B cell (primary cell): ENCODE measurements around the gene AOC1. TPM values are rescaled to one million over a fixed set of nuclear protein-coding genes. Genes with fewer than 3 reads are reported as not detected.

Source experiments
- ATAC-seq: fragments of 200-7000 bp; cut with Tn5 transposase; one replicate; pipeline ENCODE4 v1.10.0; 2021; ENCODE audit warnings: low read depth, mild to moderate bottlenecking, moderate number of reproducible peaks, moderate library complexity
- CTCF ChIA-PET: fragments of 350-600 bp; sonication (Branson Sonifier 250); formaldehyde crosslinking; loops from one replicate; lab custom pipeline; 2021; ENCODE audit warnings: antibody characterized with exemption, inconsistent platforms; lab: Charles Lee
- POLR2A ChIA-PET: fragments of 350-600 bp; sonication (Branson Sonifier 250); formaldehyde crosslinking; loops from one replicate; lab custom pipeline; 2021; ENCODE audit warnings: antibody characterized with exemption; lab: Charles Lee
- DNase-seq: peaks from one replicate; pipeline ENCODE4 v3.0.0; 2013
- H2AFZ ChIP-seq: 2 replicates; pipeline ENCODE4 v1.6.1; 2012; ENCODE audit warnings: mild to moderate bottlenecking, low read depth, low read length; ENCODE audit not compliant: insufficient read depth, poor library complexity, severe bottlenecking
- H3K27ac ChIP-seq, 2 donors: 1 replicate in 1 of 2; 2 replicates in 1 of 2; pipeline ENCODE4 v1.5.1; 2012 to 2013; ENCODE audit warnings: low read length in 2 of 2, mild to moderate bottlenecking in 2 of 2, moderate library complexity in 1 of 2
- H3K27me3 ChIP-seq, 4 experiments: fragments of 200-600 bp in 1 of 4; sonication (generic) in 1 of 4; replicated peaks in 1 of 4; 1 replicate in 2 of 4; 2 replicates in 2 of 4; pipeline versions ENCODE4 v1.6.1 to v1.7.0; 2013 to 2016; ENCODE audit warnings: low read length in 3 of 4, mild to moderate bottlenecking in 2 of 4, mixed read lengths in 1 of 4, moderate library complexity in 1 of 4; ENCODE audit not compliant: insufficient read depth in 4 of 4, control insufficient read depth in 3 of 4; ENCODE audit errors: control extremely low read depth in 1 of 4
- H3K36me3 ChIP-seq, 2 experiments: replicated peaks in 1 of 2; 1 replicate in 1 of 2; 2 replicates in 1 of 2; pipeline versions ENCODE4 v1.6.1 to v1.7.1; 2013; ENCODE audit warnings: low read length in 1 of 2; ENCODE audit not compliant: insufficient read depth in 2 of 2, control insufficient read depth in 1 of 2; ENCODE audit errors: control extremely low read depth in 1 of 2, extremely low read depth in 1 of 2
- H3K4me1 ChIP-seq, 2 donors: fragments of 200-600 bp in 1 of 2; sonication (generic) in 1 of 2; 1 replicate in 1 of 2; 2 replicates in 1 of 2; pipeline versions ENCODE4 v1.5.1 to v1.6.1; 2013 to 2017; ENCODE audit warnings: low read length in 2 of 2; ENCODE audit not compliant: control insufficient read depth in 2 of 2, insufficient read depth in 2 of 2
- H3K4me2 ChIP-seq: replicated peaks from 2 replicates; pipeline ENCODE3; 2012; ENCODE audit warnings: mild to moderate bottlenecking, low read depth, low read length; ENCODE audit not compliant: poor library complexity, severe bottlenecking
- H3K4me3 ChIP-seq, 5 experiments: fragments of 200-600 bp in 1 of 5; sonication (generic) in 1 of 5; 1 replicate in 3 of 5; 2 replicates in 2 of 5; pipeline versions ENCODE4 v1.5.1 to v1.7.0; 2011 to 2016; ENCODE audit warnings: low read length in 4 of 5, mild to moderate bottlenecking in 4 of 5, low read depth in 2 of 5, control low read depth in 1 of 5, moderate library complexity in 1 of 5; ENCODE audit not compliant: insufficient read depth in 1 of 5; ENCODE audit errors: control extremely low read depth in 1 of 5, extremely low read depth in 1 of 5
- H3K79me2 ChIP-seq: fragments of 200-600 bp; sonication (generic); one replicate; pipeline ENCODE4 v1.6.0; 2016; ENCODE audit warnings: low read length; ENCODE audit not compliant: control insufficient read depth, insufficient read depth
- H3K9ac ChIP-seq: fragments of 200-600 bp; sonication (generic); 2 replicates; pipeline ENCODE4 v1.6.1; 2017; ENCODE audit warnings: mild to moderate bottlenecking, low read length, moderate library complexity
- H3K9me3 ChIP-seq, 3 donors: one replicate each; pipeline versions ENCODE4 v1.6.1 to v1.7.1; 2013; ENCODE audit warnings: low read length in 2 of 3; ENCODE audit not compliant: control insufficient read depth in 2 of 3, insufficient read depth in 1 of 3; ENCODE audit errors: control extremely low read depth in 1 of 3
- H4K20me1 ChIP-seq: 2 replicates; pipeline ENCODE4 v1.6.0; 2012; ENCODE audit warnings: mild to moderate bottlenecking, low read length; ENCODE audit not compliant: insufficient read depth, control insufficient read depth, poor library complexity, severe bottlenecking
- H3K27ac Mint-ChIP-seq: one replicate; pipeline ENCODE4 v1.8.0; 2021; ENCODE audit warnings: mixed read lengths
- H3K27me3 Mint-ChIP-seq: one replicate; pipeline ENCODE4 v1.8.0; 2021; ENCODE audit warnings: mixed read lengths
- H3K4me1 Mint-ChIP-seq: one replicate; pipeline ENCODE4 v1.8.0; 2021; ENCODE audit warnings: mixed read lengths
- H3K4me3 Mint-ChIP-seq: one replicate; pipeline ENCODE4 v1.8.0; 2021; ENCODE audit warnings: mixed read lengths
- H3K9me3 Mint-ChIP-seq: one replicate; pipeline ENCODE4 v1.8.0; 2022; ENCODE audit warnings: mixed read lengths; ENCODE audit not compliant: insufficient read depth
- EZH2 ChIP-seq: IDR thresholded peaks from 2 replicates; pipeline ENCODE4 v1.6.1; 2012; ENCODE audit warnings: borderline replicate concordance, low read depth, mild to moderate bottlenecking, moderate library complexity, low read length; ENCODE audit not compliant: insufficient read depth, poor library complexity, severe bottlenecking
- WGBS: methylation state at CpG from one replicate; pipeline ENCODE4 v1.1.5; 2013; ENCODE audit warnings: missing lambda C conversion rate; ENCODE audit not compliant: insufficient coverage; 5-methylcytosine and 5-hydroxymethylcytosine counted together
- intact Hi-C: fragments of 100-400 bp; cut with micrococcal nuclease; formaldehyde crosslinking; loops from one replicate; pipeline ENCODE4 v1.10.0; 2022
- polyA plus RNA-seq: library from polyadenylated mRNA; depleted of rRNA; stranded (reverse); fragments of >200 nt; gene quantifications from 2 replicates; pipeline ENCODE4 v1.2.3, GENCODE V29; 2012
- total RNA-seq, 2 donors: library from RNA; stranded (reverse); fragments of 120-200 nt in 1 of 2; gene quantifications; 1 replicate in 1 of 2; 2 replicates in 1 of 2; pipeline versions ENCODE4 v1.2.3 to v1.2.4, GENCODE V29; 2013 to 2022
- TF ChIP-seq, protein P1 (sequence below): fragments of 200-600 bp; IDR thresholded peaks from one replicate; pipeline ENCODE4 v1.8.0; 2022; ENCODE audit warnings: antibody characterized with exemption, mild to moderate bottlenecking

The AOC1 gene
- total and polyA plus RNA-seq, 2 donors (not counting 1 experiment from before 2014, with no cell fraction given): 0.07 TPM; not detected in 1

DNA sequence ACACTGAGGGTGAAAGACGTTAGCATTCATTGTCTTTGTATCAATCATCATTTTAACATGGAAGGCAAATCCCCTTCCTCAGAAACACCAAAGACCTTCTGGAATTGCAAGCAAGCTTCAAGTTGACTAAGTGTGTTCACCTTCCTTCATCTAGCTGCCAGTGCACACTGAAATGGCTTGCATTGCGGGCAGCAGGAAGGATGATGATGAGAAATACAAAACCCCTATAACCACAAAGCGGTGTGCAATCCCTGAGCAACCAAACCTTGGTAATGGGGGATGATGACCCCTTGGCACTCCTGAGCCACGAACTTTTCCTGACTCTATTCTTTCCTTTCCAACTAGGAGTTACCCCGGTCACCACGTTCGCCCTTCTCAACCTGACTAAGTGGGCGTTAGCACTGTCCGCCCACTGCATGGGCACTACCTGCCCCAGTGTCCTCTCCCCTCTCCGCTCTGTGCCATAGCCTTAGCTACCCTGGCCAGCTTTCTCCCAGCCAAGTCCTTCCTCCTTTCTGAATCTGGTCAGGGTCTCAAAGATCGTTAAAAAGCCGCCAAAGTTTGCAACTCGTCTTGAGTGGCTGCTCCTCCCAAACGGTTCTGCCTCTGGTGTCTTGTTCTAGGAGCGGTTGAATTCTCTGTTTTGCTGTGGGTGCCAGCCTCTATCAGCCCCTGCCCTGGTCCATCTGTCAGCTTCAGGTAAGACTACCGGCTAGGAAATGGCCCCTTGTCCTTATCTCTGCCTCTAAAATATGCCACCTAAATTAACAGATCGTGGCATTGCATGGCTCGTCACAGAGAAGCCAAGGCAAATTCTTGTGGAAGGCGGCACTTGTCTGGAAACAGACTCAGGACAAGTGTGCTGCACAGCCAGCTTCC, 586 bp upstream of the AOC1 start:
- Mint-ChIP-seq H3K4me1 (no peaks in the 10 kb centered on the region), H3K27ac (no peak overlapping the region), H3K9me3 (no peaks in the 10 kb centered on the region), H3K4me3 (no peak overlapping the region), H3K27me3 (peaks cover 33% of the 10 kb centered on the region)
- H3K79me2 ChIP-seq: no peaks in the 10 kb centered on the region
- no peaks in the 10 kb centered on the region for H3K9me3 ChIP-seq
- DNase-seq: no peak
- 79% methylated on average over 17 of the region's 19 CpGs for WGBS
- no peak overlapping the region for H3K27ac ChIP-seq
- no peak overlapping the region for H3K4me2 ChIP-seq
- H4K20me1 ChIP-seq: no peaks in the 10 kb centered on the region
- intact Hi-C loops: no loop called here
- no peak for ATAC-seq
- POLR2A ChIA-PET: no interaction called here
- no peaks in the 10 kb centered on the region for H3K4me1 ChIP-seq
- CTCF ChIA-PET: no interaction called here
- no peak overlapping the region for H2AFZ ChIP-seq
- H3K4me3 ChIP-seq: no peak overlapping the region
- H3K9ac ChIP-seq: no peak overlapping the region
- H3K27me3 ChIP-seq: peaks cover 0 to 9% (median 1%) of the 10 kb centered on the region in 4 experiments
- TF ChIP-seq, protein P1, sequence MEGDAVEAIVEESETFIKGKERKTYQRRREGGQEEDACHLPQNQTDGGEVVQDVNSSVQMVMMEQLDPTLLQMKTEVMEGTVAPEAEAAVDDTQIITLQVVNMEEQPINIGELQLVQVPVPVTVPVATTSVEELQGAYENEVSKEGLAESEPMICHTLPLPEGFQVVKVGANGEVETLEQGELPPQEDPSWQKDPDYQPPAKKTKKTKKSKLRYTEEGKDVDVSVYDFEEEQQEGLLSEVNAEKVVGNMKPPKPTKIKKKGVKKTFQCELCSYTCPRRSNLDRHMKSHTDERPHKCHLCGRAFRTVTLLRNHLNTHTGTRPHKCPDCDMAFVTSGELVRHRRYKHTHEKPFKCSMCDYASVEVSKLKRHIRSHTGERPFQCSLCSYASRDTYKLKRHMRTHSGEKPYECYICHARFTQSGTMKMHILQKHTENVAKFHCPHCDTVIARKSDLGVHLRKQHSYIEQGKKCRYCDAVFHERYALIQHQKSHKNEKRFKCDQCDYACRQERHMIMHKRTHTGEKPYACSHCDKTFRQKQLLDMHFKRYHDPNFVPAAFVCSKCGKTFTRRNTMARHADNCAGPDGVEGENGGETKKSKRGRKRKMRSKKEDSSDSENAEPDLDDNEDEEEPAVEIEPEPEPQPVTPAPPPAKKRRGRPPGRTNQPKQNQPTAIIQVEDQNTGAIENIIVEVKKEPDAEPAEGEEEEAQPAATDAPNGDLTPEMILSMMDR: no peak
- TF ChIP-seq EZH2: no peak
- H3K36me3 ChIP-seq: no peaks in the 10 kb centered on the region
